Measurements from ENCODE around the gene KIAA0753. TPM values are rescaled to one million over a fixed set of nuclear protein-coding genes. Genes with fewer than 3 reads are reported as not detected.
A peak's percentile ranks its signal among the peaks of the same experiment; 100 is the strongest.
"Not testable (repeated sequence)": the region's sequence is repeated elsewhere in the genome, so short reads cannot be mapped to it uniquely, and the experiment has no call there.

The KIAA0753 gene
- total RNA-seq, 1 experiment from 2014 or later = 16.7 TPM

- in situ Hi-C loops (cut with HindIII; ENCODE audit: low sequenced_read_pairs) = no loop called here
- no peak for DNase-seq (ENCODE audit: low spot score)
Measured at GRCh38 chr17:6669479-6670212, 29.1 kb upstream of the KIAA0753 start.

GRCh38 chr17:6668727-6669425, 28.4 kb upstream of the KIAA0753 start:
- DNase-seq (ENCODE audit: low spot score) = no peak
- in situ Hi-C loops (cut with HindIII; ENCODE audit: low sequenced_read_pairs) = no loop called here

GRCh38 chr17:6668219-6668618, 27.7 kb upstream of the KIAA0753 start:
- DNase-seq (ENCODE audit: low spot score) = no peak
- in situ Hi-C loops (cut with HindIII; ENCODE audit: low sequenced_read_pairs) = no loop called here

- in situ Hi-C loops (cut with HindIII; ENCODE audit: low sequenced_read_pairs) = no loop called here
- DNase-seq (ENCODE audit: low spot score) = no peak
Measured at GRCh38 chr17:6667516-6667915, 27.0 kb upstream of the KIAA0753 start.

- in situ Hi-C loops (cut with HindIII; ENCODE audit: low sequenced_read_pairs) = no loop called here
- no peak for DNase-seq (ENCODE audit: low spot score)
Measured at GRCh38 chr17:6666557-6666956, 26.0 kb upstream of the KIAA0753 start.

GRCh38 chr17:6666077-6666521, 25.6 kb upstream of the KIAA0753 start:
- peak; percentile 89 for DNase-seq (ENCODE audit: low spot score)
- in situ Hi-C loops (cut with HindIII; ENCODE audit: low sequenced_read_pairs) = no loop called here

- DNase-seq (ENCODE audit: low spot score); in situ Hi-C loops (cut with HindIII; ENCODE audit: low sequenced_read_pairs): not testable (repeated sequence)
Measured at GRCh38 chr17:6663200-6663599, 22.7 kb upstream of the KIAA0753 start.

GRCh38 chr17:6661464-6661848, 20.9 kb upstream of the KIAA0753 start:
- DNase-seq (ENCODE audit: low spot score) = no peak

GRCh38 chr17:6660805-6661463, 20.4 kb upstream of the KIAA0753 start:
- no peak for DNase-seq (ENCODE audit: low spot score)
- in situ Hi-C loops (cut with HindIII; ENCODE audit: low sequenced_read_pairs) = no loop called here

More at GRCh38 chr17:6661464-6661848, 20.9 kb upstream of the KIAA0753 start:
- in situ Hi-C loops (cut with HindIII; ENCODE audit: low sequenced_read_pairs) = no loop called here

- no peak for DNase-seq (ENCODE audit: low spot score)
Measured at GRCh38 chr17:6660101-6660500, 19.6 kb upstream of the KIAA0753 start.

GRCh38 chr17:6658411-6658810, 17.9 kb upstream of the KIAA0753 start:
- in situ Hi-C loops (cut with HindIII; ENCODE audit: low sequenced_read_pairs) = not testable (repeated sequence)

More at GRCh38 chr17:6660101-6660500, 19.6 kb upstream of the KIAA0753 start:
- in situ Hi-C loops (cut with HindIII; ENCODE audit: low sequenced_read_pairs) = no loop called here

GRCh38 chr17:6657633-6658287, 17.2 kb upstream of the KIAA0753 start:
- no peak for DNase-seq (ENCODE audit: low spot score)
- in situ Hi-C loops (cut with HindIII; ENCODE audit: low sequenced_read_pairs) = no loop called here

More at GRCh38 chr17:6658411-6658810, 17.9 kb upstream of the KIAA0753 start:
- DNase-seq (ENCODE audit: low spot score) = not testable (repeated sequence)

GRCh38 chr17:6656797-6657632, 16.5 kb upstream of the KIAA0753 start:
- DNase-seq (ENCODE audit: low spot score); in situ Hi-C loops (cut with HindIII; ENCODE audit: low sequenced_read_pairs): not testable (repeated sequence)

GRCh38 chr17:6655732-6656361, 15.3 kb upstream of the KIAA0753 start:
- in situ Hi-C loops (cut with HindIII; ENCODE audit: low sequenced_read_pairs) = not testable (repeated sequence)
- peak; percentile 43 for DNase-seq (ENCODE audit: low spot score)

- in situ Hi-C loops (cut with HindIII; ENCODE audit: low sequenced_read_pairs) = no loop called here
Measured at GRCh38 chr17:6654841-6655731, 14.6 kb upstream of the KIAA0753 start.

GRCh38 chr17:6651919-6652452, 11.5 kb upstream of the KIAA0753 start:
- in situ Hi-C loops (cut with HindIII; ENCODE audit: low sequenced_read_pairs) = no loop called here
- DNase-seq (ENCODE audit: low spot score) = peak; percentile 19

More at GRCh38 chr17:6654841-6655731, 14.6 kb upstream of the KIAA0753 start:
- DNase-seq (ENCODE audit: low spot score) = peak; percentile 80

- DNase-seq (ENCODE audit: low spot score) = peak; percentile 90
- in situ Hi-C loops (cut with HindIII; ENCODE audit: low sequenced_read_pairs) = no loop called here
Measured at GRCh38 chr17:6651354-6651918, 10.9 kb upstream of the KIAA0753 start, which contains the start of the genes C17orf100 and MED31. Gene C17orf100, plus strand, starts transcription at chr17:6651762. Its CDS starts 152 bp downstream, at chr17:6651914. Gene MED31, minus strand, starts transcription at chr17:6651605. Its CDS starts 77 bp downstream, at chr17:6651528.

All from G401 (cell line).